DND-41 (cell line): ENCODE measurements around the gene ZNF428.

Experiments
- ATAC-seq: fragments of 200-7000 bp; cut with Tn5 transposase; 3 replicates; pipeline ENCODE4 v1.9.1; 2021; ENCODE audit warnings: low read depth; ENCODE audit not compliant: insufficient read depth
- DNase-seq: peaks from one replicate; pipeline ENCODE4 v3.0.0-alpha.2; 2020
- H2AFZ ChIP-seq: 2 replicates; pipeline ENCODE4 v1.6.0; 2012; ENCODE audit warnings: low read depth, low read length
- H3K27ac ChIP-seq: 2 replicates; pipeline ENCODE4 v1.5.1; 2012; ENCODE audit warnings: low read length, inconsistent platforms
- H3K27me3 ChIP-seq: fragments of 200-600 bp; sonication (generic); 2 replicates; pipeline ENCODE4 v1.6.0; 2012; ENCODE audit warnings: low read length, mild to moderate bottlenecking, inconsistent platforms; ENCODE audit not compliant: insufficient read depth, poor library complexity
- H3K36me3 ChIP-seq: 2 replicates; pipeline ENCODE4 v1.5.1; 2012; ENCODE audit warnings: low read length, inconsistent platforms; ENCODE audit not compliant: insufficient read depth
- H3K4me1 ChIP-seq: 2 replicates; pipeline ENCODE4 v1.5.1; 2012; ENCODE audit warnings: mild to moderate bottlenecking, low read length; ENCODE audit not compliant: insufficient read depth
- H3K4me2 ChIP-seq: 2 replicates; pipeline ENCODE4 v1.6.0; 2012; ENCODE audit warnings: mild to moderate bottlenecking, moderate library complexity, low read length, inconsistent platforms; ENCODE audit not compliant: insufficient read depth
- H3K4me3 ChIP-seq, 2 experiments: fragments of 200-600 bp in 1 of 2; shearing (Covaris generic) in 1 of 2; 2 replicates each; pipeline ENCODE4 v1.5.1; 2012 to 2016; ENCODE audit warnings: inconsistent platforms in 2 of 2, low read length in 2 of 2, mild to moderate bottlenecking in 2 of 2, low read depth in 1 of 2, moderate library complexity in 1 of 2
- H3K79me2 ChIP-seq: 2 replicates; pipeline ENCODE4 v1.6.0; 2012; ENCODE audit warnings: low read length, inconsistent platforms; ENCODE audit not compliant: insufficient read depth
- H3K9ac ChIP-seq: 2 replicates; pipeline ENCODE4 v1.6.0; 2012; ENCODE audit warnings: low read depth, mild to moderate bottlenecking, inconsistent platforms, low read length, moderate library complexity
- H3K9me3 ChIP-seq: 2 replicates; pipeline ENCODE4 v1.5.1; 2012; ENCODE audit warnings: low read length, moderate library complexity, mild to moderate bottlenecking, inconsistent platforms; ENCODE audit not compliant: insufficient read depth, severe bottlenecking
- H4K20me1 ChIP-seq: 2 replicates; pipeline ENCODE4 v1.6.0; 2012; ENCODE audit warnings: low read length; ENCODE audit not compliant: insufficient read depth
- EZH2 ChIP-seq: IDR thresholded peaks from 3 replicates; pipeline ENCODE4 v1.6.1; 2012; ENCODE audit warnings: borderline replicate concordance, low read depth, mild to moderate bottlenecking, moderate library complexity, low read length, inconsistent platforms; ENCODE audit not compliant: severe bottlenecking
- TF ChIP-seq, protein P1 (sequence below): IDR thresholded peaks from 2 replicates; pipeline ENCODE4 v1.5.1; 2012; ENCODE audit warnings: borderline replicate concordance, low read length, moderate library complexity, mild to moderate bottlenecking; ENCODE audit not compliant: poor library complexity, severe bottlenecking; ENCODE audit errors: extremely low read depth

Gene ZNF428, protein sequence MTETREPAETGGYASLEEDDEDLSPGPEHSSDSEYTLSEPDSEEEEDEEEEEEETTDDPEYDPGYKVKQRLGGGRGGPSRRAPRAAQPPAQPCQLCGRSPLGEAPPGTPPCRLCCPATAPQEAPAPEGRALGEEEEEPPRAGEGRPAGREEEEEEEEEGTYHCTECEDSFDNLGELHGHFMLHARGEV

DNA sequence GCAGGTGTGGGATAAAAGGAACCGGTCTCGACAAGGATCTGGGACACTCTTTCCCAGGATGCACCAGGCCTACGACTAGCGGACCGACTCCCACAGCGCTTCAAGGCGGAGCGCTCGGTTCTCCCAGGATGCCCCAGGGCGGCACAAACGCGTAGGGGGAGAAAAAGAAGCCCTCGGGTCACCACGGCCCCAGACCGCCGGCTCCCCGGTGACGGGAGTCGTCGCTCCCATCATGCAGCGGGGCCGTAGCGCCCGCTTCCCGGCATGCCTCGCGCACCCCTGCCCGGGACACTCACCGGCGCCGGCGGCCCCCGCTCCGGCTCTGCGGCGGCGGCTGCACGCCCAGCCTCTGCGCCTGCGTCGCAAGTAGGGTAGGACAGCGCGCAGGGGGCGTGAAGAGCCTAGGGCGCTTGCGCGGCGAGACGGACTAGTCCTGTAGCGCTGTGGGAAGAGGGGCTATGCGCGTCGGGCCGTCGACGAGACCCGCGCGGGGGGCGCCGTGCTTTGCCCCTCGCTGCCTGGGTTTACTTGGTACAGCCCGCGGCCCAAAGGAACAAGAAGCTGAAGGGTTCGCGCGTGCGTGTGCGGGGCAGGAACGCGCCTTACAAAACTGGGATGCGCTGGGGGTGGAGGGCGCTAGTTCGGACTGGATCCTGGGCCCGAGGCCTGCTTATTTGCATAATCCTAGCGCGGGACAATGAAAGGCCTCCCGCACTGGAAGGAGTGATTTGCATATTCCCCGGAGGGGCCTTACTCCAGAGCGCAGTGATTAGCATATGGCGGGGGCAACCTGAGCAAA, at the start of gene ZNF428:
Gene ZNF428, minus strand, starts transcription at position 368 of the 799 bp plus-strand sequence. CDS start 5,325 bp downstream, outside the sequence.
- peak within 1 kb of the TSS; percentile 91 for H3K9ac ChIP-seq
- TF ChIP-seq EZH2, result no peak
- TF ChIP-seq, protein P1, sequence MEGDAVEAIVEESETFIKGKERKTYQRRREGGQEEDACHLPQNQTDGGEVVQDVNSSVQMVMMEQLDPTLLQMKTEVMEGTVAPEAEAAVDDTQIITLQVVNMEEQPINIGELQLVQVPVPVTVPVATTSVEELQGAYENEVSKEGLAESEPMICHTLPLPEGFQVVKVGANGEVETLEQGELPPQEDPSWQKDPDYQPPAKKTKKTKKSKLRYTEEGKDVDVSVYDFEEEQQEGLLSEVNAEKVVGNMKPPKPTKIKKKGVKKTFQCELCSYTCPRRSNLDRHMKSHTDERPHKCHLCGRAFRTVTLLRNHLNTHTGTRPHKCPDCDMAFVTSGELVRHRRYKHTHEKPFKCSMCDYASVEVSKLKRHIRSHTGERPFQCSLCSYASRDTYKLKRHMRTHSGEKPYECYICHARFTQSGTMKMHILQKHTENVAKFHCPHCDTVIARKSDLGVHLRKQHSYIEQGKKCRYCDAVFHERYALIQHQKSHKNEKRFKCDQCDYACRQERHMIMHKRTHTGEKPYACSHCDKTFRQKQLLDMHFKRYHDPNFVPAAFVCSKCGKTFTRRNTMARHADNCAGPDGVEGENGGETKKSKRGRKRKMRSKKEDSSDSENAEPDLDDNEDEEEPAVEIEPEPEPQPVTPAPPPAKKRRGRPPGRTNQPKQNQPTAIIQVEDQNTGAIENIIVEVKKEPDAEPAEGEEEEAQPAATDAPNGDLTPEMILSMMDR, result no peak
- peaks cover 38% of the 10 kb centered on the region for H3K4me1 ChIP-seq
- no peaks in the 10 kb centered on the region for H3K27me3 ChIP-seq
- ATAC-seq (peak; percentile 86), DNase-seq (peak; percentile 94)
- peak within 1 kb of the TSS; percentile 98 for H2AFZ ChIP-seq
- no peaks in the 10 kb centered on the region; the same call in 1 of the 2 replicates for H3K36me3 ChIP-seq
- peaks cover 52% of the 10 kb centered on the region for H3K79me2 ChIP-seq
- no peaks in the 10 kb centered on the region for H3K9me3 ChIP-seq
- peak within 1 kb of the TSS; percentile 72 to 94 for H3K4me3 ChIP-seq
- peak within 1 kb of the TSS; percentile 86 for H3K4me2 ChIP-seq
- peak within 1 kb of the TSS; percentile 99 for H3K27ac ChIP-seq
- peaks cover 20% of the 10 kb centered on the region; the same call in 1 of the 2 replicates for H4K20me1 ChIP-seq

DNA sequence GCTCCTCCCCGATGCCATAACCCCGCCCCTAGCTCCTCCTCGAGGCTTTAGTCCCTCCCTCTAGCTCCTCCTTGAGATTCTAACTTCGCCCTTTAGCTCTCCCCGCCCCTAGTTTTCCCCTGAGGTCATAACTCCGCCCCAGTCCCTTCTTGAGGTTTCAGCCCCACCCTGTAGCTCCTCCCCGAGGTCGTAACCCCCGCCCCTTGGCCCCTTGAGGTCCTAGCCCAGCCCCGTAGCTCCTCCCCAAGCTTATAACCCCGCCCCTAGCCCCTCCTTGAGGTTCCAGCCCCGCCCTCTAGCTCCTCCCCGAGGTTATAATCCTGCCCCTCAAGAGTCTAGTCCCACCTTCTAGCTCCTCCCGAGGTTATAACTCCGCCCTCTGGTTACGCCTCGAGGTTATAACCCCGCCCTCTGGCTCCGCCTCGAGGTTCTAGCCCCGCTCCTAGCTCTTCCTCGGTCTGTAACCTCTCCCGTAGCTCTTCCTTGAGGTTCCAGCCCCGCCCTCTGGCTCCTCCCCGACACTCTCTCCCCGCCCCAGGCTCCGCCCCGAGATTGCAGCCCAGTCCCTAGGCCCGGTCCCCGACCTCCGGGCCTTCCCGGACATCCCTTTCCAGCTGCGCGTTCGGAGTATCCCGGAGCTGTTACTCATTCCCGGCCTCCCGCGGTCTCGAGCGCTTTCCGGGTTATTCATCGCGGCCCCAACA, 49.1 kb upstream of the ZNF428 start:
- H3K27me3 ChIP-seq, result peaks cover 14% of the 10 kb centered on the region
- H3K36me3 ChIP-seq, result peaks cover 12% of the 10 kb centered on the region
- H2AFZ ChIP-seq, result peak overlapping the region; percentile 93
- no peaks in the 10 kb centered on the region for H4K20me1 ChIP-seq
- peak; percentile 86 for ATAC-seq
- peak; percentile 99 for DNase-seq
- peak overlapping the region; percentile 75 for H3K9ac ChIP-seq
- no peaks in the 10 kb centered on the region for H3K9me3 ChIP-seq
- peak overlapping the region; percentile 68 to 85 for H3K4me3 ChIP-seq
- peaks cover 50% of the 10 kb centered on the region for H3K4me1 ChIP-seq
- H3K27ac ChIP-seq, result peak overlapping the region; percentile 63
- TF ChIP-seq, protein P1, result no peak
- no peak for TF ChIP-seq EZH2
- no peaks in the 10 kb centered on the region; the same call in 1 of the 2 replicates for H3K79me2 ChIP-seq
- H3K4me2 ChIP-seq, result peak overlapping the region; percentile 99

DNA sequence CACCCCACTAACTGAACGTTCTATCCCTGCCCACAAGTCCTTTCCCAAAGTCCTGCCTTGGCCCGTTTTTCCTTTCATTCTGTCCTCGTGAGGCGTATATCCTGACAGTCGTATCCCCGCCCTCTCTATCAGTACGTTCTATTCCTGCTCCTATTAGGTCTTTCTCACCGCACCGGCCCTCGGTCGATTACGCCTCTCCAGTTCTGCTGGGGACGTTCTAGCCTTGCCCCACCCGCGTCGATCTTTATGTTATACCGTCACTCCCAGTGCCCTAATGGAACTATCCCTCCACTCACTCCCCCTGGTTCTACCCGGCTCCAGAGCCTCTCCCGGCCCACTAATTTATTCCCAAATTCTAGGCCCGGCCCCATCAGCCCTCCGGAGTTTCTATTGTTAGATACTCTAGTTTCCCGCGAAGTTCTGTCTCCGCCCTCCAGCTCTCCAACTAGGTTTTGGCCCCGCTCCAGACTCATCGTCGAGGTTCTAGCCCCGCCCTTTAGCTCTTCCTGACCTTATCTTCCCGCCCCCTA, 48.5 kb upstream of the ZNF428 start:
- Histone ChIP-seq H3K36me3 (peaks cover 12% of the 10 kb centered on the region), H3K79me2 (no peaks in the 10 kb centered on the region; the same call in 1 of the 2 replicates), H2AFZ (peak overlapping the region; percentile 87), H3K4me2 (peak overlapping the region; percentile 99), H4K20me1 (no peaks in the 10 kb centered on the region), H3K9me3 (no peaks in the 10 kb centered on the region), H3K27ac (peak overlapping the region; percentile 78), H3K27me3 (peaks cover 14% of the 10 kb centered on the region), H3K9ac (peak overlapping the region; percentile 65), H3K4me3 (peak overlapping the region; percentile 26 to 73; a peak in 3 of 4 replicates), H3K4me1 (peaks cover 50% of the 10 kb centered on the region)
- DNase-seq (no peak), ATAC-seq (no peak)
- TF ChIP-seq, protein P1, result no peak
- no peak for TF ChIP-seq EZH2
